H9 (cell line): Measurements from ENCODE around the gene LARGE1. TPM values are rescaled to one million over a fixed set of nuclear protein-coding genes. Genes with fewer than 3 reads are reported as not detected.

Experiments used
- DNase-seq: peaks from one replicate; pipeline ENCODE4 v3.0.0-alpha.2; 2017
- H2AFZ ChIP-seq: one replicate; pipeline ENCODE4 v1.6.1; 2013; ENCODE audit warnings: mild to moderate bottlenecking, low read length, control low read depth, moderate library complexity
- H2AK5ac ChIP-seq: 2 replicates; pipeline ENCODE4 v1.6.1; 2013; ENCODE audit warnings: low read length, control low read depth, mixed read lengths; ENCODE audit not compliant: insufficient read length
- H2BK120ac ChIP-seq: one replicate; pipeline ENCODE4 v1.6.1; 2013; ENCODE audit warnings: low read depth, mild to moderate bottlenecking, low read length, control low read depth, inconsistent platforms; ENCODE audit not compliant: poor library complexity, severe bottlenecking
- H2BK12ac ChIP-seq: 2 replicates; pipeline ENCODE4 v1.6.1; 2013; ENCODE audit warnings: low read length, control low read depth, mixed read lengths, low read depth; ENCODE audit not compliant: insufficient read length
- H2BK15ac ChIP-seq: 2 replicates; pipeline ENCODE4 v1.6.1; 2013; ENCODE audit warnings: low read depth, low read length, control low read depth
- H2BK20ac ChIP-seq: one replicate; pipeline ENCODE4 v1.6.1; 2013; ENCODE audit warnings: low read depth, mild to moderate bottlenecking, low read length, control low read depth, inconsistent platforms; ENCODE audit not compliant: poor library complexity, severe bottlenecking
- H2BK5ac ChIP-seq: 2 replicates; pipeline ENCODE4 v1.6.1; 2013; ENCODE audit warnings: low read length, control low read depth, mixed read lengths; ENCODE audit not compliant: insufficient read length
- H3K14ac ChIP-seq: 2 replicates; pipeline ENCODE4 v1.6.1; 2013; ENCODE audit warnings: low read length, control low read depth; ENCODE audit not compliant: insufficient read depth
- H3K18ac ChIP-seq: 2 replicates; pipeline ENCODE4 v1.6.1; 2013; ENCODE audit warnings: low read depth, mild to moderate bottlenecking, mixed read lengths, low read length, control low read depth; ENCODE audit not compliant: insufficient read length
- H3K23ac ChIP-seq: 2 replicates; pipeline ENCODE4 v1.6.1; 2013; ENCODE audit warnings: low read length, control low read depth, mixed read lengths, low read depth; ENCODE audit not compliant: insufficient read length
- H3K23me2 ChIP-seq: 2 replicates; pipeline ENCODE4 v1.6.1; 2013; ENCODE audit warnings: low read depth, mild to moderate bottlenecking, mixed read lengths, low read length, control low read depth; ENCODE audit not compliant: insufficient read length, poor library complexity, severe bottlenecking
- H3K27ac ChIP-seq: 2 replicates; pipeline ENCODE4 v1.5.1; 2013; ENCODE audit warnings: low read length, control low read depth, mixed read lengths, low read depth; ENCODE audit not compliant: insufficient read length
- H3K27me3 ChIP-seq: 2 replicates; pipeline ENCODE4 v1.6.1; 2013; ENCODE audit warnings: low read length, control low read depth, inconsistent platforms; ENCODE audit not compliant: insufficient read depth
- H3K4ac ChIP-seq: 2 replicates; pipeline ENCODE4 v1.6.1; 2013; ENCODE audit warnings: low read depth, mild to moderate bottlenecking, control low read depth, inconsistent platforms, low read length, moderate library complexity
- H3K4me1 ChIP-seq: 2 replicates; pipeline ENCODE4 v1.6.1; 2013; ENCODE audit warnings: low read length, control low read depth, inconsistent platforms; ENCODE audit not compliant: insufficient read depth
- H3K4me2 ChIP-seq: 2 replicates; pipeline ENCODE4 v1.6.1; 2013; ENCODE audit warnings: low read length, control low read depth, mixed read lengths; ENCODE audit not compliant: insufficient read length, insufficient read depth
- H3K56ac ChIP-seq: 2 replicates; pipeline ENCODE4 v1.6.1; 2013; ENCODE audit warnings: low read depth, mild to moderate bottlenecking, mixed read lengths, low read length, control low read depth; ENCODE audit not compliant: insufficient read length
- H3K79me1 ChIP-seq: 2 replicates; pipeline ENCODE4 v1.6.1; 2013; ENCODE audit warnings: low read depth, mild to moderate bottlenecking, moderate library complexity, low read length, control low read depth, inconsistent platforms; ENCODE audit not compliant: insufficient read depth, poor library complexity, severe bottlenecking
- H3K79me2 ChIP-seq: 2 replicates; pipeline ENCODE4 v1.6.1; 2013; ENCODE audit warnings: low read length, control low read depth, inconsistent platforms; ENCODE audit not compliant: insufficient read depth
- H3K9ac ChIP-seq: 2 replicates; pipeline ENCODE4 v1.6.1; 2013; ENCODE audit warnings: low read length, control low read depth, mixed read lengths; ENCODE audit not compliant: insufficient read length; ENCODE audit errors: extremely low read depth
- H3K9me3 ChIP-seq: one replicate; pipeline ENCODE4 v1.6.1; 2013; ENCODE audit warnings: low read depth, low read length, inconsistent platforms; ENCODE audit not compliant: control insufficient read depth
- H3T11ph ChIP-seq: one replicate; pipeline ENCODE4 v1.6.1; 2013; ENCODE audit warnings: mild to moderate bottlenecking, low read length, control low read depth, inconsistent platforms
- H4K20me1 ChIP-seq: one replicate; pipeline ENCODE4 v1.6.1; 2013; ENCODE audit not compliant: control insufficient read depth, insufficient read length, insufficient read depth
- H4K5ac ChIP-seq: 2 replicates; pipeline ENCODE4 v1.6.1; 2013; ENCODE audit warnings: low read depth, mild to moderate bottlenecking, mixed read lengths, low read length, control low read depth; ENCODE audit not compliant: insufficient read length
- H4K8ac ChIP-seq: replicated peaks from 2 replicates; pipeline ENCODE4 v1.6.1; 2013; ENCODE audit warnings: low read length, control low read depth, mixed read lengths, low read depth; ENCODE audit not compliant: insufficient read length
- H4K91ac ChIP-seq: 2 replicates; pipeline ENCODE4 v1.6.1; 2013; ENCODE audit warnings: low read depth, mild to moderate bottlenecking, moderate library complexity, mixed read lengths, low read length, control low read depth; ENCODE audit not compliant: insufficient read length
- H3K27ac Mint-ChIP-seq, 3 experiments: 2 replicates in 2 of 3; 3 replicates in 1 of 3; pipeline ENCODE4 v1.8.0; 2020 to 2021; ENCODE audit warnings: mixed read lengths in 3 of 3, mild to moderate bottlenecking in 1 of 3, moderate library complexity in 1 of 3
- H3K27me3 Mint-ChIP-seq: 2 replicates; pipeline ENCODE4 v1.8.0; 2021; ENCODE audit warnings: low read depth, mild to moderate bottlenecking, moderate library complexity, mixed read lengths
- H3K36me3 Mint-ChIP-seq, 3 experiments: 2 replicates in 2 of 3; 3 replicates in 1 of 3; pipeline ENCODE4 v1.8.0; 2020 to 2021; ENCODE audit warnings: low read depth in 3 of 3, mixed read lengths in 3 of 3; ENCODE audit not compliant: insufficient read depth in 1 of 3
- H3K4me1 Mint-ChIP-seq, 2 experiments: 2 replicates each; pipeline ENCODE4 v1.8.0; 2020; ENCODE audit warnings: mixed read lengths in 2 of 2
- H3K4me3 Mint-ChIP-seq, 2 experiments: 2 replicates in 1 of 2; 3 replicates in 1 of 2; pipeline ENCODE4 v1.8.0; 2020 to 2021; ENCODE audit warnings: mild to moderate bottlenecking in 2 of 2, mixed read lengths in 2 of 2, moderate library complexity in 1 of 2
- H3K9me3 Mint-ChIP-seq, 2 experiments: 2 replicates in 1 of 2; 3 replicates in 1 of 2; pipeline ENCODE4 v1.8.0; 2020; ENCODE audit warnings: mild to moderate bottlenecking in 2 of 2, mixed read lengths in 2 of 2, moderate library complexity in 1 of 2
- CTCF ChIP-seq: fragments of 200-600 bp; sonication (generic); conservative IDR thresholded peaks from 3 replicates; pipeline ENCODE4 v1.8.0; 2021; ENCODE audit warnings: antibody characterized with exemption, mild to moderate bottlenecking
- WGBS: extraction: QIAGEN DNeasy Blood & Tissue Kit; methylation state at CpG from one replicate; pipeline ENCODE4 v1.1.7; 2013; ENCODE audit warnings: missing lambda C conversion rate, low lambda C conversion rate, mixed read lengths; ENCODE audit not compliant: insufficient read length; ENCODE audit errors: extremely low coverage; 5-methylcytosine and 5-hydroxymethylcytosine counted together
- total RNA-seq: library from RNA; stranded (reverse); gene quantifications from 2 replicates; pipeline ENCODE4 v1.2.1, GENCODE V29; 2021

The LARGE1 gene
- total RNA-seq, 1 experiment from 2014 or later: 43.5 TPM

- Mint-ChIP-seq H3K36me3 (peaks cover under 1 to 3% (median under 1%) of the 10 kb centered on the region in 3 experiments; a peak in 4 of 7 replicates), H3K9me3 (no peaks in the 10 kb centered on the region), H3K4me1 (peaks cover 7 to 9% of the 10 kb centered on the region in 2 experiments; a peak in 3 of 4 replicates), H3K4me3 (no peak overlapping the region), H3K27me3 (peaks cover 48% of the 10 kb centered on the region), H3K27ac (no peak overlapping the region)
- no peak overlapping the region for H3K9ac ChIP-seq
- no peak overlapping the region for H2BK20ac ChIP-seq
- no peak overlapping the region for H3K14ac ChIP-seq
- no peak overlapping the region for H2BK15ac ChIP-seq
- no peak overlapping the region for H2BK120ac ChIP-seq
- H3K4me2 ChIP-seq: no peak overlapping the region
- no peak overlapping the region for H4K91ac ChIP-seq
- H2BK12ac ChIP-seq: no peak overlapping the region
- H2AK5ac ChIP-seq: no peak overlapping the region
- no peak overlapping the region for H3K23ac ChIP-seq
- H3K27ac ChIP-seq: no peak overlapping the region
- TF ChIP-seq CTCF: no peak
- H3K18ac ChIP-seq: no peak overlapping the region
- H3K56ac ChIP-seq: no peak overlapping the region
- WGBS: no CpG with 5 or more reads among the region's 5 CpGs
- no peaks in the 10 kb centered on the region for H3K23me2 ChIP-seq
- H3K4me1 ChIP-seq: no peaks in the 10 kb centered on the region
- DNase-seq: no peak
- no peak overlapping the region for H3T11ph ChIP-seq
- no peaks in the 10 kb centered on the region for H3K27me3 ChIP-seq
- H2BK5ac ChIP-seq: no peak overlapping the region
- no peak overlapping the region for H3K4ac ChIP-seq
- no peaks in the 10 kb centered on the region for H3K9me3 ChIP-seq
- no peaks in the 10 kb centered on the region for H3K79me1 ChIP-seq
- H4K8ac ChIP-seq: no peak overlapping the region
- H4K5ac ChIP-seq: no peak overlapping the region
- peaks cover 4% of the 10 kb centered on the region for H4K20me1 ChIP-seq
- H3K79me2 ChIP-seq: no peaks in the 10 kb centered on the region
- no peak overlapping the region for H2AFZ ChIP-seq
These were observed 326.5 kb downstream of the LARGE1 start for GRCh38 chr22:33593818-33594217.
